ENCODE measurements around the gene ZNF555.
"Not testable (repeated sequence)": the region's sequence is repeated elsewhere in the genome, so short reads cannot be mapped to it uniquely, and the experiment has no call there.

ZNF555 gene

GRCh38 chr19:2867025-2867991, 26.0 kb downstream of the ZNF555 start, which contains the start of gene ZNF556:
Gene ZNF556, plus strand, starts transcription at chr19:2867335. Its CDS starts 87 bp downstream, at chr19:2867422.
- no peak for DNase-seq (ENCODE audit: low read depth in 2 of 2)

DNA sequence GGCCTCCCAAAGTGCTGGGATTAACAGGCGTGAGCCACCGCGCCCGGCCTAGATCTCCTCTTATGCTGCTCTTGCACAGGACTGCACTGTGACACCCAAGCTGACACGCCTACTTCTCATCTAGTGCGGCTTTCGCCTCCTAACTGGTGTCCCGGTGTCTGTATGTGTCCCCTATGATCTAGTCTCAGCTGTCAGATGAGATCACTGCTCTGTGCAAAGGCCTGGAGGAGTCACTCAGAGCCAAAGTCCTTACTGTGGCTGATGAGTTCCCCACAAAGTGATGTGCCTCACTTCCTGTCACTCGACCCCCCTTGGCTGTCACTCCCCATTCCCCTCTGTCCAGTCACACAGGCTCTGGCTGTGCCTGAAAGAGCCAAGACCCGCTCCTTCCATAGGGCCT, 28.3 kb downstream of the ZNF555 start:
- no peak for DNase-seq (ENCODE audit: low read depth in 2 of 2)

DNA sequence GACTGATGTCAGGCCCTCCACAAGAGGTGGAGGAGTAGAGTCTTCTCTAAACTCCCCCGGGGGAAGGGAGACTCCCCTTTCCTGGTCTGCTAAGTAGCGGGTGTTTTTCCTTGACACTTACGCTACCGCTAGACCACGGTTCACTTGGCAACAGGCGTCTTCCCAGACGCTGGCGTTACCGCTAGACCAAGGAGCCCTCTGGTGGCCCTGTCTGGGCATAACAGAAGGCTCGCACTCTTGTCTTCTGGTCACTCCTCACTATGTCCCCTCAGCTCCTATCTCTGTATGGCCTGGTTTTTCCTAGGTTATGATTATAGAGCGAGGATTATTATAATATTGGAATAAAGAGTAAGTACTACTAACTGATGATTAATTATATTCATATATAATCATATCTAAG, 30.9 kb downstream of the ZNF555 start:
- DNase-seq (ENCODE audit: low read depth in 2 of 2), result not testable (repeated sequence)

GRCh38 chr19:2877398-2878331, 36.4 kb downstream of the ZNF555 start:
- DNase-seq (ENCODE audit: low read depth in 2 of 2), result no peak

DNA sequence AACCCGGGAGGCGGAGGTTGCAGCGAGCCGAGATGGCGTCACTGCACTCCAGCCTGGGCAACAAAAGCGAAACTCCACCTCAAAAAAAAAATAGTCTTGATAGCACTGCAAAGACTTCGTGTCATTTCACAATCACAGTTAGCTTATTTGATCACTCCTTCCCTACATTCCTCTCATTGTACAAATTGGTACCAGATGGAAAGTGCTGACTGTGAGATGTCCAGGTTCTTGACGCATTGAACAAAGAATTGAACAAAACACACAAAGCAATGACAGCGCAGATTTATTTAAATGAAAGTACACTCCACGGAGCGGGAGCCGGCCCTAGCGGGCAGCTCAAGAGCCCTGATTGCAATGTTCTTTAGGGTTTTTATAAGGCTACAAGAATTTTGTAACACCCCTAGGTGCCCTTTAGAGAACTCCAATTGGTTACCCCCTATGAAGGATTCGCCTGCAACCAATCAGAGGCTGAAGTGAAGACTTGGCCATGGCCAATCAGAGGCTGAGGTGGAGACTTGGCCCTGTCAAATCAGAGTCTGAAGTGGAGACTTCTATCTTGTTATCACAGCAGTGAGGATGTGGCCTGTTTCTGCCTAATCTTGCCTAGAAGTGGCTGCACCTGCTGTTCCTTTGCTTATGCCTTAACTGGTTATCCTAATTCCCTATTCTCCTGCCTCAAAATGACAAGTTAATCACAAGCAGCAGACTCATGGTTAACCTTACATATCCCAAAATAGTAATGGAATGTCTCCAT, 42.6 kb downstream of the ZNF555 start:
- DNase-seq (ENCODE audit: low read depth in 2 of 2), result no peak

GRCh38 chr19:2885736-2886135, 44.5 kb downstream of the ZNF555 start:
- DNase-seq (ENCODE audit: low read depth in 2 of 2), result no peak

DNA sequence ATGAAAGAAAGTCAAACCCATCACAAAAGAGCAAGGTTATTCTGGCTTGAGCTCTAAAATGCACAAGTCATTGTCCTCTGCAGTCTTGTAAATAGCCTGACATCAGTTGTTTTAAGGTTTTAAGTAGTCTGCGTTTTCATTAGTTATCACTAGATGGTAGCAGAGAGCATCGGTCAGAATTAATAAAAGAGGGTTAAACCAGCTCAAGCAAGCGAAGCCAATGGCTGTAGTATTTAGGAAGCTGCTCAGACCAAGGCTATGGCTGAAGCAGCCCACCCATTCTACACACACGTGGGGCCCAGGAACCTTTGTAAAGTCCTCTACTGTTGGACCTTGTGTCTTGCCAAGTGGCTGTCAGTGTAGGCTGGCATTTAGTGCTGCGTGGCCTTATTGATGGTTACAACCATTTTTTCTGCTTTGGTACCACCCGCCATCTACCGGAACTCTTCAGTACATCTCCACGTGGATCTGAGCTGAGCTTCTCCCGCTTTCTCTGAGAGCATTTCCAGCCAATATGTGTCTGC, 46.2 kb downstream of the ZNF555 start:
- no peak for DNase-seq (ENCODE audit: low read depth in 2 of 2)

- no peak for DNase-seq (ENCODE audit: low read depth in 2 of 2)
These were observed 47.5 kb downstream of the ZNF555 start for GRCh38 chr19:2888731-2889224.

- DNase-seq (ENCODE audit: low read depth in 2 of 2), result not testable (repeated sequence)
These were observed 49.3 kb downstream of the ZNF555 start for GRCh38 chr19:2890531-2890930.

GRCh38 chr19:2896694-2897093, 55.4 kb downstream of the ZNF555 start:
- no peak for DNase-seq (ENCODE audit: low read depth in 2 of 2)

DNA sequence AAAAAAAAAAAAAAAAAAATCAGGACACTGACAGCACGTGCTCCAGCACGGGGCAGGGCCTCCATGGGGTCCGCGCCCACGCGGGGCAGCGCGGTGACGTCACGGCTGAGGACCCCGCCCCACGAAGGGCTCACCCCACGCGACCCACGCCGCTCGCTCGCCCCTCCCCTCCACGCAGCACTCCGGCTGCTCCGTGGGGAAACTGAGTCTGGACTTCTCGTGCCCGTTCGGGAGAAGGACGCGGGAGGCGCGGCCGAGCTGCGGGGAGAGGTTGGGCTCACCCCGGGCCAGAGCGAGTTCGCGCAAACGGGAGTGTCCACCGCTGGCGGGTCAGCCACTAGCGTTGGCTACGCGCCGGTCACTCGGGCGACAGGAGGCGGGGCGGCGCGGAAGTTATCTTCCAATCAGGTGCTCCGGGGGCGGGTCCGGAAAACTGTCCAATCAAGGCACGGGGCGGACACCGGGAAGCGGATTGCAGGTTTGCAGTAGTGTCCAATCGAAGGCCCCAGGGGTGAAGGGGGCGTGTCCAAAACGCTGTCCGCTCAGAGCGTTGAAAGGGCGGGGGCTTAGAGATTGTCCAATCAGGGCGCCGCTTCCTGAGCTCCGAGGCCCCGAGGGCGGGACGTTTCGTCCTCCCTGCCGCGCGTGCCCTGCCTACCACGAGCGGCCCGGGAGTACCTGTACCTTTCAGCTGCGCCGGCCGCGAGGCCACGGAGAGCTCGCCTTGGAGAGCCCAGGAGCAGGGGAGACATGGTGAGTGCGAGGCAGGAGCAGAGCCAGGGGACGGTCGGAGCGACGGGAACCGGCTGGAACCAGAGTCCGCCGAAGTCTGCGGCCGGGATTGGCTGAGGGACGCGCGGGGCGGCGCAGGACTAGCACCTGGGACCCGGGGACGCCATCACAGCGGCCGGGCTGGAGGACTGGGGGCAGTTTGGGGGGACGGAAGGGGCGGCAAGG, 59.3 kb downstream of the ZNF555 start, which contains the start of gene ZNF57:
ZNF57 (plus strand) TSS at position 633 of the 957 bp plus-strand sequence; CDS start at position 751, 118 bp downstream.
- DNase-seq (ENCODE audit: low read depth in 2 of 2), result peak; percentile 94 to 95

GRCh38 chr19:2902590-2903218, 61.4 kb downstream of the ZNF555 start:
- no peak for DNase-seq (ENCODE audit: low read depth in 2 of 2)

DNA sequence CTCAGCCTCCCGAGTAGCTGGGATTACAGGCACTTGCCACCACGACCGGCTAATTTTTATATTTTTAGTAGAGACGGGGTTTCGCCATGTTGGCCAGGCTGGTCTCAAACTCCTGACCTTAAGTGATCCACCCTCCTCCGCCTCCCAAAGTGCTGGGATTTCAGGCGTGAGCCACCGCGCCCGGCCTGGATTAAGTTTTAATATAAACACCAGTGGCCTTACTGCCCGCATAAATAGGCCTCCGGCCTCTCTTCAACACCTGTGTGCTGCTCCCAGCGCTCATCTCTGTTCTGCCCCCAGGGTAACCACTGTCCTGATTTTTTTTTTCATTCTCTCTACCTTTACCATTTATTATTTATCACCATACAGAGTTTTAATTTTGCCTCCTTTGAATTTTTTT, 62.1 kb downstream of the ZNF555 start:
- DNase-seq (ENCODE audit: low read depth in 2 of 2), result not testable (repeated sequence)

GRCh38 chr19:2905918-2906519, 64.7 kb downstream of the ZNF555 start:
- DNase-seq (ENCODE audit: low read depth in 2 of 2), result no peak

GRCh38 chr19:2906631-2907195, 65.4 kb downstream of the ZNF555 start:
- DNase-seq (ENCODE audit: low read depth in 2 of 2), result no peak

Measured in fibroblast of skin of left biceps (primary cell).